A673 (cell line): ENCODE results near the gene NRXN2.

ENCODE experiments used
- EZH2 ChIP-seq: fragments of 200-600 bp; sonication (generic); IDR thresholded peaks from 2 replicates; pipeline ENCODE4 v1.6.1; 2017; ENCODE audit warnings: borderline replicate concordance, low read depth, mild to moderate bottlenecking, mixed read lengths, antibody characterized with exemption, low read length; ENCODE audit not compliant: poor library complexity, severe bottlenecking
- TF ChIP-seq, protein P1 (sequence below): fragments of 300-800, 200-600 bp; sonication (generic); conservative IDR thresholded peaks from 2 replicates; pipeline ENCODE4 v1.5.1; 2017; ENCODE audit warnings: low read depth, mild to moderate bottlenecking, antibody characterized with exemption, low read length, moderate library complexity, mixed read lengths

DNA sequence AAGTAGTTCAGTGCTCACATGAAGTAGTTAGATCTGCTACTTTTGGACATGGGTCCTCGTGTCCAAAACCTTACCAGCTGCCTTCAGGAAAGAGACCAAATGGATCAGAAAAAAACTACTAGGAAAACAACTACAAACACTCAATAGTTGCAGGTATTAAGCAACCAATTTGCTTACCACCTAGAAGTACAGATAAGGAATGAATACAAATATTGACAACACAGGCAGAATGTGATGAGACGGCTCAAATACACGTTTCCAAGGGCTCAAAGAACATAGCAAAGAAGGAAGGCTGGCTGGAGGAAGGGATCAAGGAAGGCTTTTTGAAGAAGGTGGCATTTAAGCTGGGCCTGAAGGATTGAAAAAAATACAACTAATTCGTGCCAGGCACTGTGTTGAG is 41.8 kb downstream of the NRXN2 start:
- TF ChIP-seq, protein P1, sequence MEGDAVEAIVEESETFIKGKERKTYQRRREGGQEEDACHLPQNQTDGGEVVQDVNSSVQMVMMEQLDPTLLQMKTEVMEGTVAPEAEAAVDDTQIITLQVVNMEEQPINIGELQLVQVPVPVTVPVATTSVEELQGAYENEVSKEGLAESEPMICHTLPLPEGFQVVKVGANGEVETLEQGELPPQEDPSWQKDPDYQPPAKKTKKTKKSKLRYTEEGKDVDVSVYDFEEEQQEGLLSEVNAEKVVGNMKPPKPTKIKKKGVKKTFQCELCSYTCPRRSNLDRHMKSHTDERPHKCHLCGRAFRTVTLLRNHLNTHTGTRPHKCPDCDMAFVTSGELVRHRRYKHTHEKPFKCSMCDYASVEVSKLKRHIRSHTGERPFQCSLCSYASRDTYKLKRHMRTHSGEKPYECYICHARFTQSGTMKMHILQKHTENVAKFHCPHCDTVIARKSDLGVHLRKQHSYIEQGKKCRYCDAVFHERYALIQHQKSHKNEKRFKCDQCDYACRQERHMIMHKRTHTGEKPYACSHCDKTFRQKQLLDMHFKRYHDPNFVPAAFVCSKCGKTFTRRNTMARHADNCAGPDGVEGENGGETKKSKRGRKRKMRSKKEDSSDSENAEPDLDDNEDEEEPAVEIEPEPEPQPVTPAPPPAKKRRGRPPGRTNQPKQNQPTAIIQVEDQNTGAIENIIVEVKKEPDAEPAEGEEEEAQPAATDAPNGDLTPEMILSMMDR, result no peak
- no peak for TF ChIP-seq EZH2
